HepG2 (cell line): ENCODE data around the gene MAP3K9. TPM values are rescaled to one million over a fixed set of nuclear protein-coding genes. Genes with fewer than 3 reads are reported as not detected.

Source experiments
- ATAC-seq: fragments of 200-7000 bp; cut with Tn5 transposase; 3 replicates; pipeline ENCODE4 v1.9.1; 2020; ENCODE audit warnings: mild to moderate bottlenecking, moderate library complexity
- BruUV-seq: library from RNA; stranded (reverse); fragments of 400-500 nt; replicated peaks from 2 replicates; lab custom pipeline; 2021; lab: Mats Ljungman, UMichigan
- CTCF ChIA-PET: fragments of 300-600 bp; formaldehyde crosslinking; extraction: SDS; loops from one replicate; lab custom pipeline; 2021; ENCODE audit warnings: low total read pairs, inconsistent platforms, low intra/inter-chr PET ratio; lab: Yijun Ruan, JAX
- POLR2A ChIA-PET: fragments of 350-600 bp; sonication (Branson Sonifier 250); formaldehyde crosslinking; loops from one replicate; lab custom pipeline; 2020; ENCODE audit warnings: antibody characterized with exemption, inconsistent platforms; lab: Yijun Ruan, JAX
- DNase-seq: peaks from one replicate; pipeline ENCODE4 v3.0.0-alpha.2; 2015; ENCODE audit warnings: low spot score
- FAIRE-seq: peaks from 3 replicates; lab custom pipeline; 2011; peaks lifted over from hg19 to GRCh38; lab: Jason Lieb, UNC
- H2AFZ ChIP-seq: one replicate; pipeline ENCODE4 v1.6.1; 2011; ENCODE audit warnings: low read length, inconsistent platforms
- H3K27ac ChIP-seq: fragments of 300-600 bp; 3 replicates; pipeline ENCODE4 v1.8.0; 2011; ENCODE audit warnings: mixed run types, mild to moderate bottlenecking, mixed read lengths, low read length, inconsistent platforms; ENCODE audit not compliant: insufficient read depth; ENCODE audit errors: extremely low read length
- H3K27me3 ChIP-seq, 2 experiments: fragments of 200-600 bp in 1 of 2; 2 replicates in 1 of 2; 3 replicates in 1 of 2; pipeline versions ENCODE4 v1.6.0 to v1.8.0; 2011; ENCODE audit warnings: low read length in 2 of 2, mild to moderate bottlenecking in 2 of 2, moderate library complexity in 2 of 2, inconsistent platforms in 1 of 2; ENCODE audit not compliant: insufficient read depth in 2 of 2, control insufficient read depth in 1 of 2
- H3K36me3 ChIP-seq, 2 experiments: fragments of 200-600 bp in 1 of 2; replicated peaks in 1 of 2; 2 replicates in 1 of 2; 3 replicates in 1 of 2; pipeline versions ENCODE4 v1.5.1 to v1.8.0; 2011; ENCODE audit warnings: low read length in 2 of 2, inconsistent platforms in 1 of 2; ENCODE audit not compliant: insufficient read depth in 2 of 2, control insufficient read depth in 1 of 2
- H3K4me1 ChIP-seq: 2 replicates; pipeline ENCODE4 v1.5.1; 2012; ENCODE audit warnings: low read length, inconsistent platforms; ENCODE audit not compliant: insufficient read depth
- H3K4me2 ChIP-seq: 2 replicates; pipeline ENCODE4 v1.6.0; 2011; ENCODE audit warnings: low read depth, low read length, inconsistent platforms
- H3K4me3 ChIP-seq, 3 experiments: fragments of 200-600 bp in 1 of 3; sonication (generic), shearing (Covaris generic) in 1 of 3; replicated peaks in 1 of 3; 2 replicates each; pipeline ENCODE4 v1.5.1; 2011 to 2016; ENCODE audit warnings: low read length in 3 of 3, inconsistent platforms in 2 of 3, low read depth in 2 of 3, mild to moderate bottlenecking in 2 of 3, control low read depth in 1 of 3, mixed read lengths in 1 of 3; ENCODE audit not compliant: insufficient read depth in 1 of 3
- H3K79me2 ChIP-seq: one replicate; pipeline ENCODE4 v1.6.1; 2011; ENCODE audit warnings: low read length, inconsistent platforms; ENCODE audit not compliant: insufficient read depth
- H3K9ac ChIP-seq: 2 replicates; pipeline ENCODE4 v1.6.0; 2011; ENCODE audit warnings: mild to moderate bottlenecking, low read depth, low read length, inconsistent platforms; ENCODE audit not compliant: insufficient read depth
- H3K9me3 ChIP-seq: 2 replicates; pipeline ENCODE4 v1.5.1; 2012; ENCODE audit warnings: mild to moderate bottlenecking, low read length
- H4K20me1 ChIP-seq: 2 replicates; pipeline ENCODE4 v1.6.0; 2011; ENCODE audit warnings: inconsistent platforms, mild to moderate bottlenecking, low read length, moderate library complexity; ENCODE audit not compliant: insufficient read depth
- CEBPB ChIP-seq: IDR thresholded peaks from 2 replicates; pipeline ENCODE4 v1.6.1; 2011; ENCODE audit warnings: low read depth, low read length, improper control_type of control experiment, borderline replicate concordance
- CEBPG ChIP-seq: IDR thresholded peaks from 2 replicates; pipeline ENCODE4 v1.6.1; 2016
- PHF20 ChIP-seq: sonication (generic); formaldehyde crosslinking; IDR thresholded peaks from 2 replicates; pipeline ENCODE4 v1.5.0; 2020; ENCODE audit warnings: mild to moderate bottlenecking, missing genetic modification reagents
- YEATS4 ChIP-seq: sonication (generic); formaldehyde crosslinking; IDR thresholded peaks from 2 replicates; pipeline ENCODE4 v1.4.0; 2020; ENCODE audit warnings: missing genetic modification reagents, borderline replicate concordance
- ZNF121 ChIP-seq: sonication (generic); formaldehyde crosslinking; IDR thresholded peaks from 2 replicates; pipeline ENCODE4 v1.5.0; 2020; ENCODE audit warnings: mild to moderate bottlenecking, missing genetic modification reagents
- ZNF263 ChIP-seq: sonication (generic); formaldehyde crosslinking; IDR thresholded peaks from 2 replicates; pipeline ENCODE4 v1.4.0; 2020; ENCODE audit warnings: missing genetic modification reagents
- ZNF383 ChIP-seq: sonication (generic); formaldehyde crosslinking; IDR thresholded peaks from 2 replicates; pipeline ENCODE4 v1.4.0; 2020; ENCODE audit warnings: missing genetic modification reagents, mild to moderate bottlenecking, borderline replicate concordance
- ZNF770 ChIP-seq: sonication (generic); formaldehyde crosslinking; IDR thresholded peaks from 2 replicates; pipeline ENCODE4 v1.5.0; 2020; ENCODE audit warnings: mild to moderate bottlenecking, missing genetic modification reagents
- WGBS: methylation state at CpG from one replicate; pipeline ENCODE4 v1.1.6; 2017; ENCODE audit warnings: low lambda C conversion rate; 5-methylcytosine and 5-hydroxymethylcytosine counted together
- in situ Hi-C: cut with HindIII; loops from 2 replicates; pipeline ENCODE4 v1.10.0; 2017; ENCODE audit warnings: low pct_unique_long_range_greater_than_20kb; ENCODE audit not compliant: extremely low pct_ligation_motif_present
- intact Hi-C: fragments of 100-400 bp; cut with micrococcal nuclease; formaldehyde crosslinking; loops from one replicate; pipeline ENCODE4 v1.10.0; 2022; ENCODE audit not compliant: unreplicated experiment
- polyA plus RNA-seq, 8 experiments: library from polyadenylated mRNA; depleted of rRNA in 3 of 8; stranded (reverse) in 7 of 8; unstranded in 1 of 8; fragments of >200 nt; fragmentation: Illumina TruSeq in 4 of 8; extraction: Trizol in 4 of 8; gene quantifications; 2 replicates each; pipeline versions ENCODE4 v1.2.1 to v1.2.3, GENCODE V29; 2011 to 2016; ENCODE audit warnings: low read depth in 4 of 8, missing spikeins in 1 of 8, mixed read lengths in 1 of 8; ENCODE audit not compliant: insufficient read depth in 1 of 8
- total RNA-seq, 5 experiments: library from RNA; depleted of rRNA; stranded (reverse); fragments of >200 nt; fragmentation: Illumina TruSeq; extraction: Trizol; gene quantifications; 2 replicates each; pipeline ENCODE4 v1.2.3, GENCODE V29; 2016; ENCODE audit warnings: low read depth in 1 of 5
- TF ChIP-seq, protein P1 (sequence below): sonication (generic); formaldehyde crosslinking; IDR thresholded peaks from 2 replicates; pipeline ENCODE4 v1.9.0; 2022; ENCODE audit warnings: missing genetic modification reagents, mild to moderate bottlenecking, borderline replicate concordance

MAP3K9 gene
- total and polyA plus RNA-seq, 2 of the 13 experiments (the other 11 are each of a cell fraction or from before 2014, with no cell fraction given): 4.3 to 4.5 TPM

DNA sequence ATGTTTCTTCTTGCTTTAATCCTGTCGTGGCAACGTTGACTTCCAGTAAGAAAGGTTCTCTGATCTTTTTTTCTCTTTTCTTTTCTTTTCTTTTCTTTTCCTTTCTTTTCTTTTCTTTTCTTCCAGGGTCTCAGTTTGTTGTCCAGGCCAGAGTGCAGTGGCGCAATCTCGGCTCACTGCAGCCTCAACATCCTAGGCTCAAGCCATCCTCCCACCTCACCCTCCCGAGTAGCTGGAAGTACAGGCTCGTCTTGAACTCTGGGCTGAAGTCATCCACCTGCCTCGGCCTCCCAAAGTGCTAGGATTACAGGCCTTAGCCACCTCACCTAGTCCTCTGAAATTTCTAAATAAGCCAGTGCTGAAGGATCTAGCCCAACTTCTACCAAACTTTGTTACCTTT lies 1.3 kb upstream of the MAP3K9 start:
- Histone ChIP-seq H3K9me3 (no peaks in the 10 kb centered on the region), H4K20me1 (no peaks in the 10 kb centered on the region), H3K4me2 (peak overlapping the region; percentile 90), H3K27ac (peak overlapping the region; percentile 60), H2AFZ (peak overlapping the region; percentile 33), H3K4me3 (peak overlapping the region; percentile 67 to 76 (median 71)), H3K36me3 (no peaks in the 10 kb centered on the region), H3K9ac (peak overlapping the region; percentile 71)
- CTCF ChIA-PET: no interaction called here
- 4% methylated on average over 7 of the region's 7 CpGs for WGBS
- BruUV-seq: no TSS peak
- ATAC-seq: no peak
- in situ Hi-C loops: no loop called here
- POLR2A ChIA-PET: interaction anchor here (1.5 to 3.3 kb wide), 2 partner anchors 17 to 57 kb away, joined by 7 to 20 read pairs; no protein-coding TSS in a partner anchor
- DNase-seq: no peak
- intact Hi-C loops: no loop called here
- TF ChIP-seq ZNF263 (CRISPR knock-in tag) (0 out of 2 replicates have a peak, but pooled peaks have one; percentile 31), PHF20 (CRISPR knock-in tag) (no peak), CEBPB (peak; percentile 54; the same call in 1 of the 2 replicates), YEATS4 (CRISPR knock-in tag) (no peak), ZNF383 (no peak), ZNF121 (0 out of 2 replicates have a peak, but pooled peaks have one; percentile 14), ZNF770 (peak; percentile 73), CEBPG (CRISPR knock-in tag) (peak; percentile 73)
- TF ChIP-seq, protein P1, sequence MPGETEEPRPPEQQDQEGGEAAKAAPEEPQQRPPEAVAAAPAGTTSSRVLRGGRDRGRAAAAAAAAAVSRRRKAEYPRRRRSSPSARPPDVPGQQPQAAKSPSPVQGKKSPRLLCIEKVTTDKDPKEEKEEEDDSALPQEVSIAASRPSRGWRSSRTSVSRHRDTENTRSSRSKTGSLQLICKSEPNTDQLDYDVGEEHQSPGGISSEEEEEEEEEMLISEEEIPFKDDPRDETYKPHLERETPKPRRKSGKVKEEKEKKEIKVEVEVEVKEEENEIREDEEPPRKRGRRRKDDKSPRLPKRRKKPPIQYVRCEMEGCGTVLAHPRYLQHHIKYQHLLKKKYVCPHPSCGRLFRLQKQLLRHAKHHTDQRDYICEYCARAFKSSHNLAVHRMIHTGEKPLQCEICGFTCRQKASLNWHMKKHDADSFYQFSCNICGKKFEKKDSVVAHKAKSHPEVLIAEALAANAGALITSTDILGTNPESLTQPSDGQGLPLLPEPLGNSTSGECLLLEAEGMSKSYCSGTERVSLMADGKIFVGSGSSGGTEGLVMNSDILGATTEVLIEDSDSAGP: no peak
- TF ChIP-seq, all 625 proteins: peak for 5
- no peak for FAIRE-seq
- Histone ChIP-seq H3K4me1 (peaks cover 55% of the 10 kb centered on the region), H3K27me3 (no peaks in the 10 kb centered on the region; a peak in 1 of 5 replicates), H3K79me2 (peaks cover 26% of the 10 kb centered on the region)
